GM18508 (cell line): ENCODE measurements around the gene METTL4.
"Not testable (repeated sequence)": the region's sequence is repeated elsewhere in the genome, so short reads cannot be mapped to it uniquely, and the experiment has no call there.

ENCODE experiments used
- ATAC-seq: cut with Tn5 transposase; IDR thresholded peaks from one replicate; pipeline ENCODE4 v1.9.1; 2021; ENCODE audit warnings: moderate number of reproducible peaks; ENCODE audit not compliant: insufficient read depth, unreplicated experiment

Gene METTL4

DNA sequence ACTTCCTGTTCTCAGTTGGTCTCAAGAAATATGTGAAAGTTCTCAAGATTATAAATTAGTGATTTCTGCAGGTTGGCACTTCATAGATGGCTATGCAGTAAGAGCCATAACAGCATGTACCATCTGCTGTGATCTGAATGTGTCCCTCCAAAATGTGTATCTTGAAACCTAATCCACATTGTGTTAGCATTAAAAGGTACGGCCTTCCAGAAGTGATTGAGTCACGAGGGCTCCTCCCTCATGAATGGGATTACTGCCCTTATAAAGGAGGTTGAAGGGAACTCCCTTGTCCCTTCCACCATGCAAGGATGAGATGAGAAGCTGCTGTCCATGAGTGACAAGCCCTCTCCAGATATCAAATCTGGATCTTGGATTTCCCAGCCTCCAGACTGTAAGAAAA lies 45.0 kb downstream of the METTL4 start:
- ATAC-seq, result no peak

GRCh38 chr18:2524794-2525198 lies 46.5 kb downstream of the METTL4 start:
- not testable (repeated sequence) for ATAC-seq

DNA sequence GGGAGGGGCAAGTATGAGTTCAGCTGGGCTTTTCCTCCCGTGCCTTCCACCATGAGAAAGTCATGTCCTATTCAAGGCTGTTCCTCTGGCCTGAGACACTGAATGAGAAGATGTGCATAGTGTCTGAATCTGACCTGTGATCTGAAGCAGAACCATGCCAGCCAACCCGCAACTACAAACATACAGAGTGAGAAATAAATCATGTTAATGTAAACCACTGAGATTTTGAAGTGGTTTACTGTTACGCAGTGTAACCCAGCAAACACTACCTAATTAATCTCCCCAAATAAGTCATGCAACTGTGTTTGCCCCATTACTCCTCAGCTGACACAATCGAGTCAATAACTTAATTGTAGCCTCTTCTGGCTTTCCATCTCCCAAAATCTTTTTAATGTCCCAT lies 49.2 kb downstream of the METTL4 start:
- no peak for ATAC-seq

- ATAC-seq, result no peak
These were observed 52.8 kb downstream of the METTL4 start for GRCh38 chr18:2518473-2518872.

DNA sequence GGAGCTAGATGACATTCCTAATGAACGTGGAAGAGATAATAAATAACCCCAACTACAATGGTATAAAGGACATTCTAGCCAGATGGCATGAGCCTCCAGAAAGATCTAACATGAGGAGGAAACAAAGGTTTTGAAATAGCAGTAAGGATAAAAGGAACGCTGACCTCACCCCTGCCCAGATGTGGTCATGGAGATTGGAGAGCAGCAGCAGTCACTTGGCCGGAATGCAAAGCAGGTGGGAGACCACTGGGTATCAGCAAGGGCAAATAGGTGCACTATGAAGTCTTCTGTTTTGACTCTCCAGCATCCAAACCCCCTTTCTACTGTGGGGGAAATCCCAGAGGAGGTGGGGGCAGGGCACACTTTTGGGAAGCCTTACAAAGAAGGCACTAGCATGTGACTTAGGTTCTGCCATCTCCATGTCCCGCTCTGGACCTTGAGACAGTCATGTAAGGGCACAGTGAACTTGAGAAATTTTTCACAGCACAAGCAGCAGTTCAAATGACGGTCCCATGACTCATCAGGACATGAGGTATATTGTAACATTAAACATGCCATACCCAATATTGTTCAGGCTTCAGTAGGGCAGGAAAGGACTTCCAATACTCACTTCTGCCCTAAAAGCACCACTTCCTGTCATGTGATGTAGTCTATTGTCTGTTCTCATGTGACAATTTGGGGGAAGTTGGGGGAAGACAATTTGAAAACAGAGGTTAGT lies 55.2 kb downstream of the METTL4 start:
- ATAC-seq, result no peak

DNA sequence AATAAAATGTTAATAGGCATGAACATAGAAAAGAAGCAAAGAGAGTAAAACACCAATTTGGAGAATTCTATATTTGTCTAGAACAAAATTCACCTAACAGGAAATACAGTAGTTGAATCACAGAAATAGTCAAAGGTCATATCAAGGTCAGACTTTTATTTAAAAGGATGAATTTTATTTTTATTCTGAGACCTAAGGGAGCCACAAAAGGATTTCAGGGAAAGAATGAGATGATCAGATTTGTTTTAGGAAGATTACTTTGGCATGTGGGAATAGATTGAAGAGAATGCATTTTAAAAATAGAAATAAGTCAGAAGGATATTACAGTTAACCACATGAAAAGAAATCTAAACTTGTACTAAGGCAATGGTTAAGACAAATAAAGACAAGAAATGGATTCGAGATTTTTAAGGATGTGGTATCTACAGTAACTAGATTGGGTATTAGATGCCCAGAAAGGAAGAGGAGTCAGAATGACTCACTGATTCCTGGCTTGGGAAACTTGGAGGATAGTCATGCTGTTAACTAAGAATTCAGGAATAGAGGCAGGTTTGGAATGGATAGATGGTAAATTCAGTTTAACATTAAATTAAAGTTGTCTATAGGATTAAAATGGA lies 56.0 kb downstream of the METTL4 start:
- ATAC-seq, result no peak

DNA sequence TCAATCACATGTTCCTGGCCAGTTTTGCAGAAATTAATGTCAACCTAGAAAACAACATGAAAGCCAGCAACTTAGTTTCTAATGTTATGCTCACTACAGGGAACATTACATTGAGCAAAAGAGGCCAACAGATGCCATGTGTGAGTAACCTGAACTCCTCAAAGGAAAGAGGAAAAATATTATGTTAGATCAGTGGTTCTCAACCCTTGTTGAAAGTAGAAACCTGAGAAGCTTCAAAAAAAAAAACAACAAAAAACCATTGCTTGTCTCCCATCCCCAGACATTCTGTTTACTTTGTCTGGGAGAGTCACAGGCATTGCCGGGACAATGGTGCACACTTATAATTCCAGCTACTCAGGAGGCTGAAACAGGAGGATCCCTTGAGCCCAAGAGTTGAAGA lies 57.7 kb downstream of the METTL4 start:
- ATAC-seq, result no peak

DNA sequence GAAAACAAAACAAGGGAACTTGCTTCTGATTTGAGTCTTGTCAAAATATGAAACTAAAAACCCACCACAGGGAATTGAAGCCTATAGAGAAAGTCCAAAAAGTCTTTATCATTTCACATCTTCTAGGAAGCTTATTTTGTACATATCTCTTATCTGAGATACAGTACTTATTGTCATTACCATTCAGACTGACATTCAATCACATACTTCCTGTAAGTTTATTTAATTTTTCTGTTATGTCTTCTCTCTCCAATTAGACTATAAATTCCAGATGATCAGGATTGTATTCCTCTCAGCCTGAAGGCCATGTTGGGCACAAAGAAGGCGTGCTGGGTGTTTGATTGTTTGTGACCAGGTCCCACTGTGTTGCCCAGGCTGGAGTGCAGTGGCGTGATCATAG lies 59.2 kb downstream of the METTL4 start:
- no peak for ATAC-seq

DNA sequence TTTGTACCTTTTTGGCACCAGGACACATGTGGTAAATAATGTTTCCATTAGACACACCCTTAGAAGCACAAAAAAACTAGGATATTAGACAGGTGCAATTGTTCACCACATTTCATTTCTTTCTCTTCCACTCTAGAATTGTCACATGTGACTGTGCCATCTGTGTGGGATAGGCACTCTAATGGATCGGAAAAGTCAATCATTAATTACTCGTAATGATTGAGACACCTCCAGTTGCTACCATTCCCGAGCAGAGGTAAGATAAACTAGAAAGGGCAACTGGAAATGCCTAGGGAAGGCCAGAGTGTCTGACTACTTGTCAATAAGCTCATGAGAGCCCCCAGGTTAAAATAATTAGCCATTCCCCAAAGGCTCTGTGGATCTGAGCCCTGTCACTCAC lies 59.9 kb downstream of the METTL4 start:
- no peak for ATAC-seq

GRCh38 chr18:2510416-2510815 lies 60.9 kb downstream of the METTL4 start:
- ATAC-seq, result no peak

DNA sequence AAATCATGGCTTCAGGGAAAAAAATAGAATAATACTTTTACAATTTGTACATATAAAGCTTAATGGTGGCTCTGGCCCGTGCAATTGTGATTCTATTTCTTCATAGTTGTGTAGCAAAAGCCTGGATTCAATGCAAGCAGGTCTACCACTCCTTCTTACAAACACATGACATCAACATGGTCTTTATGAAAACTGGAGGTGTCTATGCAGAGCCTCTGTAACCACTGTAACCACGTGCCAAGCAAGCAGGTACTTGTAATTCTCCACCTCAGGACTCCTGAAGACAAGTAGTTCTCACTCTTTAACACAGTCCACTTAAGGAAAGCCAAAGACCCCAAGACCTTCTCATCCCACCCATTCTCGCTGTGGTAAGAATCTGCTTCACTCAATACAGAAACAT lies 62.6 kb downstream of the METTL4 start:
- ATAC-seq, result no peak

- no peak for ATAC-seq
These were observed 63.1 kb downstream of the METTL4 start for GRCh38 chr18:2508155-2508554.

- no peak for ATAC-seq
These were observed 66.7 kb downstream of the METTL4 start for GRCh38 chr18:2504642-2505041.

- ATAC-seq, result no peak
These were observed 68.4 kb downstream of the METTL4 start for GRCh38 chr18:2502880-2503279.

DNA sequence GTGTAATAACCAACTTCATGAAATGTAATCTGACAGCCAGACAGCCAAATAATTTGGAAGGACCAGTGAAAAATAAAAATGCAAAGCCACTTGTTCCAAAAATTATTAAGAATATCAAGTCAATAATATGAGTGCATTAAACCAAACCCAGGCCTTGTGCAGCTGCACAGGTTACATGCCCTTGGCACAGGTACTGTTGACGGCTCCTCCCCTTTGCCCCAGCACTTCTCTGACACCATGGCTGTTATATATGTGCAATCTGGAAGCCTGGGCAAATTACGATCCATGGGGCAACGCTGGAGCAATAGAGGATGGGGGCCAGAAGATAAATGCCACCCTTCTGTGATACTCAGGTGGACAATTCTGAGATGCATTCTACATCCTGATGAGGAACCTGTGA lies 68.9 kb downstream of the METTL4 start:
- no peak for ATAC-seq

DNA sequence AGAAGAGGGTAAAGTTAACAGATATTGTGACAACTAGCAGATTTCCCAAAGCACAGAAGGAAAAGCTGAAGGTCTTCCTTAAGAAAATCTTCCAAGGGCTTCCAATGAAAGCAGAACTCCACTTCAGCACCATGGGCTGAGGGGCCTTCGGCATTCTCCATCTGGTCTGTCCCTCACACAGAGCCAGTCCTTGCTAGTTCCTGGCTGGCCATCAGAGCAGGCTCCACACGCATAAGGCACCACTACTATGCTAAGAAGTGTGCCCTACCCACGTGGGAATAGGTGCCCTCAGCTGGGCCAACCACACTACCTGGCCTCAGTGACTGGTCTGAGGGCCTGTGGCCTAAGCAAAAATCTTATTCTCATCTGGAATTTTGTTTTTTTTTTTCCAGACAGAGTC lies 73.5 kb downstream of the METTL4 start:
- ATAC-seq, result no peak

DNA sequence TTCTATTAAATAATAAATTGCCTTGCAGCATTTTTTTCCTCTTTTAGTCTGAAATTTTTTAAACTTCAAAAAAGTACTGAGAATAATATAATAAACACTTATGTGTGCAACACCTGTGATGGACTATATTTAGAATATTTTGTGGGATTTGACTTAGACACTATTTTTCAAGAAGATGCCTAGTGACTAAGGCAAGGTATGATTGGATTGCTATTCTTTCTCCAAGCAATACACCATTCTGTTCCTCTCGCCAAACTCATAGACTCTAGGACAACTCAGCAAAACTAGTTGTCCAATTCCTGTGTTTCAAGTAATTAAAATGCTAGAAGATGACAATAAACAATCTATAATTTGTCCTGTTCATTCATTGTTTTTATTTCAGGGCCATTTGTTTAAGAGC lies 75.9 kb downstream of the METTL4 start:
- no peak for ATAC-seq

GRCh38 chr18:2494921-2495320 lies 76.4 kb downstream of the METTL4 start:
- ATAC-seq, result no peak
